Vagina (tissue), 2 donors: ENCODE data around the gene RILPL1.

ENCODE experiments used
- CTCF ChIP-seq, 3 experiments: fragments of 450-650 bp in 2 of 3; fragments of 200-600 bp in 1 of 3; sonication (generic) in 1 of 3; IDR thresholded peaks; one replicate each; pipeline ENCODE4 v1.5.1; 2017 to 2019; ENCODE audit warnings: antibody characterized with exemption in 3 of 3, mild to moderate bottlenecking in 2 of 3, moderate library complexity in 2 of 3
- POLR2A ChIP-seq, 2 donors: fragments of 450-650 bp; IDR thresholded peaks; one replicate each; pipeline ENCODE4 v1.6.1; 2017; ENCODE audit warnings: antibody characterized with exemption in 2 of 2, mild to moderate bottlenecking in 2 of 2, moderate library complexity in 2 of 2
- POLR2AphosphoS5 ChIP-seq, 2 donors: sonication (generic); formaldehyde crosslinking; IDR thresholded peaks; one replicate each; pipeline ENCODE4 v1.9.0; 2017; ENCODE audit warnings: antibody characterized with exemption in 2 of 2, mild to moderate bottlenecking in 2 of 2, low read depth in 1 of 2; ENCODE audit not compliant: insufficient read depth in 1 of 2

DNA sequence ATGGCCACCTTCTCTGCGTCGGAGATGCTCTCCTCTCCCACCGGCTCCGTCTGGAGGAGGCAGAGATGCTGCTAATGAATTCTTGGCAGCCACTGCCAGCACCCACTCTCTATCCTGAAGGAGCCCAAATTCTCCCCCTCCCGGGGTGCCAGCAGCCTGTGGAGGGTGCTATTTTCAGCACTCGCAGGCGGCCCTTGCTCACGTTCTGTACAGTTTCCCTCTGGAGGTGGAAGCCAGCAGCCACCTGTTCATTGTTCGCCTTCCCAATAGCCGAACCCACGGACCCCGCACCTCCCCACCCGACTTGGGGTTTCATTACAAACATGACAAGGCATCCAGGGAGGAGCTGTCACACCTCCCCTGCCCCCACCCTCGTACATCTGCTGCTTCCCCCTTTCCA lies 47.8 kb downstream of the RILPL1 start:
- TF ChIP-seq CTCF (IDR thresholded peaks at IDR 0.05) (no peak), POLR2A (IDR thresholded peaks at IDR 0.05) (no peak), POLR2AphosphoS5 (IDR thresholded peaks at IDR 0.05; ENCODE audit: insufficient read depth in 1 of 2, low read depth in 1 of 2) (no peak)
